Measurements from ENCODE around the gene ACSL1. TPM values are rescaled to one million over a fixed set of nuclear protein-coding genes. Genes with fewer than 3 reads are reported as not detected.

The ACSL1 gene
- total and polyA plus RNA-seq, 2 of the 8 experiments (the other 6 are each of a cell fraction or from before 2014, with no cell fraction given) = 2.3 to 8.7 TPM

GRCh38 chr4:184806711-184807110 is 19.1 kb downstream of the ACSL1 start:
- Histone ChIP-seq H3K56ac (replicated peaks; ENCODE audit: insufficient read length, low read depth, low read length) (no peak overlapping the region), H3K23me2 (ENCODE audit: low read depth, low read length) (no peaks in the 10 kb centered on the region), H3K4ac (replicated peaks; ENCODE audit: insufficient read length, low read depth, low read length) (no peak overlapping the region), H2AK5ac (ENCODE audit: low read depth, low read length) (no peak overlapping the region), H2AFZ (ENCODE audit: low read length) (no peak overlapping the region), H3K36me3 (ENCODE audit: control insufficient read depth in 2 of 4, insufficient read depth in 4 of 4, low read length in 3 of 4) (no peaks in the 10 kb centered on the region), H3K27ac (ENCODE audit: low read depth, low read length) (no peak overlapping the region), H2BK15ac (ENCODE audit: low read length) (no peak overlapping the region), H4K5ac (ENCODE audit: insufficient read length, low read depth, low read length) (no peak overlapping the region), H3K4me2 (ENCODE audit: insufficient read depth in 1 of 2, low read depth in 2 of 2, low read length in 2 of 2) (no peak overlapping the region), H2BK120ac (replicated peaks; ENCODE audit: low read depth, low read length) (no peak overlapping the region), H3K4me3 (ENCODE audit: extremely low read depth in 1 of 4, insufficient read depth in 2 of 4, low read depth in 3 of 4, low read length in 4 of 4) (no peak overlapping the region), H4K8ac (ENCODE audit: extremely low read depth, insufficient read depth, low read length) (no peak overlapping the region), H2BK12ac (ENCODE audit: low read depth, low read length) (no peak overlapping the region), H3K79me2 (ENCODE audit: control insufficient read depth in 1 of 2, insufficient read depth in 2 of 2, low read length in 2 of 2) (no peaks in the 10 kb centered on the region), H3K79me1 (ENCODE audit: low read depth, low read length) (no peaks in the 10 kb centered on the region), H4K20me1 (replicated peaks in 1 of 2; ENCODE audit: control insufficient read depth in 1 of 2, insufficient read depth in 2 of 2, low read length in 2 of 2) (no peaks in the 10 kb centered on the region), H3K27me3 (replicated peaks in 1 of 4; ENCODE audit: control insufficient read depth in 3 of 4, extremely low read depth in 1 of 4, insufficient read depth in 3 of 4, low read length in 3 of 4) (peaks cover 0 to 6% (median 2%) of the 10 kb centered on the region in 4 experiments; a peak in 3 of 7 replicates), H2BK20ac (ENCODE audit: low read length) (no peak overlapping the region), H2BK5ac (ENCODE audit: low read depth, low read length) (no peak overlapping the region), H3K18ac (ENCODE audit: extremely low read depth, low read length) (no peak overlapping the region), H3K23ac (ENCODE audit: insufficient read length) (no peak overlapping the region), H3K4me1 (replicated peaks in 1 of 4; ENCODE audit: control insufficient read depth in 3 of 4, insufficient read depth in 4 of 4, low read length in 3 of 4) (peaks cover 6 to 17% (median 11%) of the 10 kb centered on the region in 4 experiments), H3K9me3 (ENCODE audit: insufficient read depth in 2 of 2, low read depth in 1 of 2, low read length in 1 of 2) (no peaks in the 10 kb centered on the region), H4K91ac (replicated peaks; ENCODE audit: insufficient read length, low read length) (no peak overlapping the region), H3K14ac (ENCODE audit: insufficient read length) (no peak overlapping the region), H3K9ac (replicated peaks in 1 of 4; ENCODE audit: extremely low read depth in 1 of 4, low read depth in 3 of 4, low read length in 3 of 4) (no peak overlapping the region)
- 92% methylated on average over 1 of the region's 1 CpG; no CpG with 5 or more reads in 1 of the 2 experiments for WGBS, 2 experiments (ENCODE audit: extremely low coverage in 1 of 2, insufficient coverage in 1 of 2, insufficient read length in 1 of 2, insufficient replicate concordance in 2 of 2, low coverage in 1 of 2, low lambda C conversion rate in 2 of 2, missing lambda C conversion rate in 1 of 2)
- CTCF ChIA-PET (ENCODE audit: partially characterized antibody) = interaction anchor here (0.7 to 1.2 kb wide), 4 partner anchors 11 to 131 kb away, joined by 3 to 5 read pairs (median 4); no protein-coding TSS in a partner anchor
- TF ChIP-seq CHD1 (IDR thresholded peaks at IDR 0.05; ENCODE audit: low read depth, low read length) = no peak
- TF ChIP-seq SP4 (IDR thresholded peaks at IDR 0.05; ENCODE audit: low read length) = no peak
- no peak for TF ChIP-seq ATF2 (IDR thresholded peaks at IDR 0.05; ENCODE audit: low read length)
- no peak for TF ChIP-seq TCF12 (IDR thresholded peaks at IDR 0.05; ENCODE audit: low read depth, low read length)
- no peak for TF ChIP-seq CTBP2 (IDR thresholded peaks at IDR 0.05; ENCODE audit: borderline replicate concordance, insufficient read depth, insufficient read length, low read length)
- no peak for TF ChIP-seq RNF2 (IDR thresholded peaks at IDR 0.05; ENCODE audit: borderline replicate concordance, low read depth, low read length, missing control alignments, poor library complexity, severe bottlenecking)
- no peak for FAIRE-seq
- no peak for DNase-seq (ENCODE audit: low read depth in 1 of 2, low spot score in 2 of 2)
- POLR2A ChIA-PET (ENCODE audit: partially characterized antibody) = no interaction called here

Measured in H1 (cell line).